Fibroblast of the aortic adventitia (primary cell): ENCODE measurements around the gene PID1. TPM values are rescaled to one million over a fixed set of nuclear protein-coding genes. Genes with fewer than 3 reads are reported as not detected.

Experiments
- DNase-seq: peaks from one replicate; pipeline ENCODE4 v3.0.0-alpha.2; 2010; ENCODE audit warnings: low read depth
- H3K4me3 ChIP-seq: 2 replicates; pipeline ENCODE4 v1.5.1; 2011; ENCODE audit warnings: low read depth, mild to moderate bottlenecking, control low read depth, low read length, moderate library complexity
- total RNA-seq: library from RNA; depleted of rRNA; stranded (reverse); fragments of >200 nt; gene quantifications from 2 replicates; pipeline ENCODE4 v1.2.3, GENCODE V29; 2012; ENCODE audit warnings: low replicate concordance
- TF ChIP-seq, protein P1 (sequence below): IDR thresholded peaks from 2 replicates; pipeline ENCODE4 v1.5.1; 2011; ENCODE audit warnings: mild to moderate bottlenecking, low read length, control low read depth, inconsistent platforms; ENCODE audit not compliant: insufficient read depth

The PID1 gene
- total RNA-seq, 1 donor: 13.0 TPM

DNA sequence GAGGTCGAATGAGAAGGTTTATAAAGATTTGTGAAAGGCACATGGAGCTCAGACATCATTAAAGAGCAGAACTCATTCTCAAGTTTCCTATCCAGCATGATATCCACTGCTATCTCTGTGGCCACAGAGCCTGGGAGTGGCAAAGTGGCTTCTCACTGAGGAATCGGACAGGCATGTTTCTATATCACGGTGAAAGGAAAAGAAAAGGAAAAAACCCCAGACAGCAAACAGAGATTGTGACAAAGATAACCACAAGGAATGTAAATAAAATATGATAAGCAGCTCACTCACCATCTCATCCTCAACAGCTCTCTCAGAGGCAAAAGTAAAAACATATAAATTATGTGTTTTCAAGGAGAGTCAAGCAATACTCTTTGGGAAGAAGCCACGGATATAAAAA is 2.5 kb downstream of the PID1 start:
- TF ChIP-seq, protein P1, sequence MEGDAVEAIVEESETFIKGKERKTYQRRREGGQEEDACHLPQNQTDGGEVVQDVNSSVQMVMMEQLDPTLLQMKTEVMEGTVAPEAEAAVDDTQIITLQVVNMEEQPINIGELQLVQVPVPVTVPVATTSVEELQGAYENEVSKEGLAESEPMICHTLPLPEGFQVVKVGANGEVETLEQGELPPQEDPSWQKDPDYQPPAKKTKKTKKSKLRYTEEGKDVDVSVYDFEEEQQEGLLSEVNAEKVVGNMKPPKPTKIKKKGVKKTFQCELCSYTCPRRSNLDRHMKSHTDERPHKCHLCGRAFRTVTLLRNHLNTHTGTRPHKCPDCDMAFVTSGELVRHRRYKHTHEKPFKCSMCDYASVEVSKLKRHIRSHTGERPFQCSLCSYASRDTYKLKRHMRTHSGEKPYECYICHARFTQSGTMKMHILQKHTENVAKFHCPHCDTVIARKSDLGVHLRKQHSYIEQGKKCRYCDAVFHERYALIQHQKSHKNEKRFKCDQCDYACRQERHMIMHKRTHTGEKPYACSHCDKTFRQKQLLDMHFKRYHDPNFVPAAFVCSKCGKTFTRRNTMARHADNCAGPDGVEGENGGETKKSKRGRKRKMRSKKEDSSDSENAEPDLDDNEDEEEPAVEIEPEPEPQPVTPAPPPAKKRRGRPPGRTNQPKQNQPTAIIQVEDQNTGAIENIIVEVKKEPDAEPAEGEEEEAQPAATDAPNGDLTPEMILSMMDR: no peak
- peak overlapping the region; percentile 81 for H3K4me3 ChIP-seq
- peak; percentile 34 for DNase-seq

DNA sequence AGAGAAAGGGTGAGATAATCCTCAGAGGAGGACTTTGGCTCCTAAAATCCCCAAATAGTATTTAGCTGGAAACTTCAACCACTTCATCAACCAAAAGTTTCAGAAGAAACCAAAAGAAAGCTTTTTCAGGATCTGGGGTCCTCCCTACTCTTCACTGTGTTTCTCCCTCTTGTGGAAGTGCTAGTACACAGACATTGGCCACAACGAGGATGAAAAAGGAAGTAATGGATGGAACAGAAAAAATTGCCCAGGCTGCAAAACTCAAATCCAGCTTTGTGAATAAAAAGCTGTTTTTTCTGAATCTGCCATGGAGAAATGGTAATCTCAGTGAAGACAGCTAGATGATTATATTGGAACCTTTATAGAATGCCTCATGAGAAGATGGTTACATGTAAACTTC is 4.0 kb downstream of the PID1 start:
- DNase-seq: peak; percentile 25
- TF ChIP-seq, protein P1: peak; percentile 45
- peak overlapping the region; percentile 23 for H3K4me3 ChIP-seq

DNA sequence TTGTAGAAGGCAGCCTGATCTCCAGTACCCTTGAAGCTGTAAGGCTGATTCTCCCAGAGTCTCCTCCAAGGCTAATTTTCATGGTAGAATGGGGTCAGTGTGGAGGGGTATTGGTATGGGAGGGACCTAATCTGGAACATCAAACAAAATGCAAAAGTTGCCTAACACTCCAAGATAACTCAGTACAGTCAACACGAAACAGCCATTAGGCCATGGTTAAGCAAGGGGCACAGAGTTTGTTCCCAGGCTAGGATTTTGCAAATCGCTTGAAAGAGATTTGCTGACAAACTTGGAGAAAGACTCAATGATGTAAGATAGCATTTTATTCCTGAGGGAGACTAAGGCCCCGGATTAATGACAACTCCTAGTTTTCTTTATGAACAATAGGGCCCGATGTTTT is 5.4 kb downstream of the PID1 start:
- TF ChIP-seq, protein P1: no peak
- peak; percentile 32 for DNase-seq
- no peak overlapping the region for H3K4me3 ChIP-seq

DNA sequence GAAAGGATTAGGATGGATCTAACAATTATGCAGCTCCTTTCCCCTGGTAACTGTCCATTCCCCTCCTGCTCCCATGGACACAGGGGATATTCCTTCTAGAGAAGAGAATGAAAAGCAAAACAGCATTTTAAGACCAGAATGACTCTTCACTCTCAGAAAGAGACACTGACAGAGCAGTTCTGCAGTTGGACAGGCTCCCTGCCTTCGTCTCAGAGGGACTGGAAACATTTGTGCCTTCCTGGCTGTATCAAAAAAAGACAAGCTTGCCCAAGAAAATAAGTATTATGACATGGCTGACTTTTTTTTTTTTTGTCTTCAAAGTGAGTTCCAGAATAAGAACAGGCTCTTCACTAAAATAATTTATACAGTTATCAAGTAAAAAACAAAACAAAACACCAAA is 9.5 kb downstream of the PID1 start:
- no peak for DNase-seq
- TF ChIP-seq, protein P1: no peak
- H3K4me3 ChIP-seq: no peak overlapping the region

DNA sequence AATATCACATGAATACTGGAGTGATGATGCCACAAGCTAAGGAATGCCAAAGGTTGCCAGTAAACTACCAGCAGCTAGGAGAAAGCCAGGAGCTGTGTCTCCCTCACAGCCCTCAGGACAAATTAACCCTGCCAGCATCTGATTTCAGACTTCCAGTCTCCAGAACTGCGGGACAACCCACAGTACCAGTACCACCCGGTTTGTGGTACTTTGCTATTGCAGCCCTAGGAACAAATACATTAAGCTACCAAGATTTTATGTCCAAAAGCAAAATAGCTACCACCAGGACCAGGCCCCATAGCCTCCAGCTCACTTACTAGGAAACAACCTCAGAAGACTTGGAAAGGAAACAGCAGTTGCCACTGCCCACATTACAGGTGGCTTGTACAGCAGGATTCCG is 10.0 kb downstream of the PID1 start:
- no peak overlapping the region for H3K4me3 ChIP-seq
- TF ChIP-seq, protein P1: no peak
- no peak for DNase-seq

DNA sequence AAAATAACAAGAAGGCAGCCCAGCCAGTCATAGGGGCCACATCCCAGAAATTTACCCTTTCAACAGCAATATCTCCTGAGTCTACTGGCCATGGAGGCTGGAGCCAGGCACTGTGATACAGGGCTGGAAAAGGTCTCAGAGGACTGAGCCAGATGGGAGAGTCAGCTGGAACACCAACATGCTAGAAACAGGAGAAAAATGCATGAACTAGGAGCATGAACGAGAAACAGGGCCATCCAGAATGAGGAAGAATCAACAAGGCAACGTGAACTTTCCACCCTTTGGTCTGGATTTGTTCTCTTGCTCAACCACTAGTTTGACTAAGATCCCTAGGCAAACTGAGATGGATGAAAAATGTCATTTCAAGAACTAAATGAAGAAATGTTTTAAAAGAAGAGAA is 13.1 kb downstream of the PID1 start:
- peak; percentile 55 for DNase-seq
- no peak overlapping the region for H3K4me3 ChIP-seq
- TF ChIP-seq, protein P1: no peak

DNA sequence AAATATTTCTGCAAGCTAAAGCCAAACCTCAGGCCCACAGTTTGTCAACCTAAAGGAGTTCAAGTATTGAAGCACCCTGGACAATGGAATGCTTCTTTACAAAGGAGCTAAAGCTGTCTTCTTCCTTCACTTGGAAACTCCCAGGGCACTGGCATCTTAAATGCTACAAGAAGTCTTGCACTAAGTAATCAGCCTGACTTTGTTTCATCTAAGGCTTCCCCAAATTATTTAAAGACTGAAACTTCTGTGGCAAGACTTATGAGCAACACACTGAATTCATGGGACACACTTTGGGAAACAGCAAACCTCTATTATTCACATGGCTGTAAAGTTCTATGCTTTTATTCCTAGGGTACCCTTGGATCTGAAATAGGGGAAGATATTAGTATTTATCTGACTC is 14.7 kb downstream of the PID1 start:
- H3K4me3 ChIP-seq: no peak overlapping the region
- TF ChIP-seq, protein P1: no peak
- DNase-seq: no peak
